Measurements from ENCODE around the gene CTNNA2. TPM values are rescaled to one million over a fixed set of nuclear protein-coding genes. Genes with fewer than 3 reads are reported as not detected.
A peak's percentile ranks its signal among the peaks of the same experiment; 100 is the strongest.

Gene CTNNA2
- total and polyA plus RNA-seq, 7 donors: 0.03 to 0.36 (median 0.17) TPM; not detected in 4

DNA sequence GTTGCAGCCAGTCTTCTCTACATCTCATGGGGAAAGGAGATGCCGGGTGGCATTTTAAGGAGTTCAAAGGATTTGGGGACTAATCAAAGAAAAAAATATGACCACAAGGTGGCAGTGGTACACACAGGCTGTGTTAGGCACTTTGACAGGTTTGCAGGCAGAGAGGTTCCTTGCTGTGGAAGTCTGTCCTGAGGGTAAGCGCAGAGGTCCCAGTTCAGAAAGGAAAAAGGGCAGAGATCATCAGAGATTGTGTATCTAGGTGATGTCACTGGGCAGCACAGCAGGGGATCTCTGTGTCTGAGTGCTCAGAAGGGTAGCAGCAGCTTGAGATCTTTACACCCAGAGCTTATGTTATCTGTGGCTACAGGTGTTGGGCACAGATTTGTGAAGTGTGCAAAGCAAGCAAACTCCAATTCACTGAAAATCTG, 560.3 kb downstream of the CTNNA2 start:
- Histone ChIP-seq H3K4me1 (no peaks in the 10 kb centered on the region), H3K36me3 (ENCODE audit: insufficient read depth in 1 of 2, low read depth in 1 of 2) (no peaks in the 10 kb centered on the region), H3K27ac (no peak overlapping the region), H3K27me3 (ENCODE audit: insufficient read depth in 3 of 3, low read length in 2 of 3) (no peaks in the 10 kb centered on the region), H3K9me3 (no peaks in the 10 kb centered on the region), H3K4me3 (no peak overlapping the region)
- WGBS, 3 donors: 0 to 12% (median 10%) methylated on average over 2 of the region's 2 CpGs
- TF ChIP-seq, protein P1, sequence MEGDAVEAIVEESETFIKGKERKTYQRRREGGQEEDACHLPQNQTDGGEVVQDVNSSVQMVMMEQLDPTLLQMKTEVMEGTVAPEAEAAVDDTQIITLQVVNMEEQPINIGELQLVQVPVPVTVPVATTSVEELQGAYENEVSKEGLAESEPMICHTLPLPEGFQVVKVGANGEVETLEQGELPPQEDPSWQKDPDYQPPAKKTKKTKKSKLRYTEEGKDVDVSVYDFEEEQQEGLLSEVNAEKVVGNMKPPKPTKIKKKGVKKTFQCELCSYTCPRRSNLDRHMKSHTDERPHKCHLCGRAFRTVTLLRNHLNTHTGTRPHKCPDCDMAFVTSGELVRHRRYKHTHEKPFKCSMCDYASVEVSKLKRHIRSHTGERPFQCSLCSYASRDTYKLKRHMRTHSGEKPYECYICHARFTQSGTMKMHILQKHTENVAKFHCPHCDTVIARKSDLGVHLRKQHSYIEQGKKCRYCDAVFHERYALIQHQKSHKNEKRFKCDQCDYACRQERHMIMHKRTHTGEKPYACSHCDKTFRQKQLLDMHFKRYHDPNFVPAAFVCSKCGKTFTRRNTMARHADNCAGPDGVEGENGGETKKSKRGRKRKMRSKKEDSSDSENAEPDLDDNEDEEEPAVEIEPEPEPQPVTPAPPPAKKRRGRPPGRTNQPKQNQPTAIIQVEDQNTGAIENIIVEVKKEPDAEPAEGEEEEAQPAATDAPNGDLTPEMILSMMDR (IDR thresholded peaks at IDR 0.05): peak; percentile 55
- intact Hi-C loops (cut with DNase I): loop anchor here (5.0 kb wide), 2 partner anchors 424 to 429 kb away; no protein-coding TSS in a partner anchor
- ATAC-seq: peak in 1 of 4 donors; percentile 54
- DNase-seq: no peak

DNA sequence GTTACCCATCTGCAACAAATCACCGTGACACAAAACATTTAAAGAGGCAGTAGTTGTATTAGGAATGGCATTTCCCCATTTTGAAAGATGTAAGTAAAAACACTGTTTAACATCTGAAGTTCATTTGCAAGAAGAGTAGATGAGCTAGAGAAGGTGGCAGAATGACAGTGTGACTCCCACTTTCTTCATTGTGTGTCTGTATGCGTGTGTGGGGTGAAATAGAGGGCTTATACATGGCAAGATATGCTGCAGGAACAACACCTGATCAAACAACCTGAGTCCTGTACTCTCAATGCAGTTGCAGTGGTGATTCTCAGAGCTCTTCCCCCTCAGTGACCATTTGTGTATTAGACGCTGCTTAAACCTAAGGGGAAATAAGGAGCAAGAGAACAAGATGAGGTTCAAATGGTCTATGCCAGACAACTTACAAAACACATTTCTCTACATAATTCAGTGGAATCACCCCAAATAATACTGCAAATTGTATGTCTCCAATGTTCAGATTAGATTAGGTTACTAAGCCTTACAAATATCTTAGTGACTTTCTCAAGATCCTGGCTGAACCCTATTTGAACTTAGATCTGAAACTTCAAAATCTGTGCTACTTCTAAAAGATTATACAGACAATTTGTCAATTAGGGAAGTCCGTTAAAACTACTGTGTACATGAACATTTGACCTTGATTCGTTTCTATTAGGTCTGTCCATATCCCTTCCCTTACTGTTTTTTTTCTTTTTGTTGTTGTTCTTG, 561.6 kb downstream of the CTNNA2 start:
- no peak for DNase-seq
- TF ChIP-seq, protein P1 (IDR thresholded peaks at IDR 0.05): no peak
- no peaks in the 10 kb centered on the region for H3K9me3 ChIP-seq
- H3K27ac ChIP-seq: no peak overlapping the region
- no peaks in the 10 kb centered on the region for H3K36me3 ChIP-seq (ENCODE audit: insufficient read depth in 1 of 2, low read depth in 1 of 2)
- 60 to 68% (median 66%) methylated on average over 5 of the region's 5 CpGs for WGBS, 3 donors
- H3K4me3 ChIP-seq: no peak overlapping the region
- no peak for ATAC-seq
- intact Hi-C loops (cut with DNase I): loop anchor here (5.0 kb wide), 2 partner anchors 423 to 428 kb away; no protein-coding TSS in a partner anchor
- peaks cover 0 to 2% (median 0%) of the 10 kb centered on the region in 3 donors for H3K27me3 ChIP-seq (ENCODE audit: insufficient read depth in 3 of 3, low read length in 2 of 3)
- H3K4me1 ChIP-seq: no peaks in the 10 kb centered on the region

DNA sequence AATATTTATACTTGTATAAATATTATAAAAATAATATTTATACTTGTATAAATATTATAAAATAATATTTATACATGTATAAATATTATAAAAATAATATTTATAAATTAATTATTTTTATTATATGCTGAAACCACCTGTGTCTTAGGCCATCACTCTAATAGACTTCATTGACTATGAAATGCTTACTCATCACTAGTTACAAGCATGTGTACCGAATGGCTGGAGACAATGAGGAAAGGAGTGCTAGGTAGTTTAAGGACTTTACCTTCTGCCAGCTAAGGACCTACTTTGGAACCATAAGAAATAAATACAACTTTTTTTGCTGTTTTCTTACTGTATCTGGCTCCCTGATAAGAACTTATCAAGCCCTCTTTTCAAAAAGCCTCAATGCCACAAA, 562.9 kb downstream of the CTNNA2 start:
- TF ChIP-seq, protein P1 (IDR thresholded peaks at IDR 0.05): no peak
- no peak for DNase-seq
- intact Hi-C loops (cut with DNase I): no loop called here
- no peaks in the 10 kb centered on the region for H3K9me3 ChIP-seq
- no peaks in the 10 kb centered on the region for H3K36me3 ChIP-seq (ENCODE audit: insufficient read depth in 1 of 2, low read depth in 1 of 2)
- H3K27ac ChIP-seq: no peak overlapping the region
- H3K4me1 ChIP-seq: no peaks in the 10 kb centered on the region
- no peak overlapping the region for H3K4me3 ChIP-seq
- 83 to 86% (median 85%) methylated on average over 1 of the region's 1 CpG for WGBS, 3 donors
- peaks cover 0 to 2% (median 0%) of the 10 kb centered on the region in 3 donors for H3K27me3 ChIP-seq (ENCODE audit: insufficient read depth in 3 of 3, low read length in 2 of 3)
- ATAC-seq: no peak

DNA sequence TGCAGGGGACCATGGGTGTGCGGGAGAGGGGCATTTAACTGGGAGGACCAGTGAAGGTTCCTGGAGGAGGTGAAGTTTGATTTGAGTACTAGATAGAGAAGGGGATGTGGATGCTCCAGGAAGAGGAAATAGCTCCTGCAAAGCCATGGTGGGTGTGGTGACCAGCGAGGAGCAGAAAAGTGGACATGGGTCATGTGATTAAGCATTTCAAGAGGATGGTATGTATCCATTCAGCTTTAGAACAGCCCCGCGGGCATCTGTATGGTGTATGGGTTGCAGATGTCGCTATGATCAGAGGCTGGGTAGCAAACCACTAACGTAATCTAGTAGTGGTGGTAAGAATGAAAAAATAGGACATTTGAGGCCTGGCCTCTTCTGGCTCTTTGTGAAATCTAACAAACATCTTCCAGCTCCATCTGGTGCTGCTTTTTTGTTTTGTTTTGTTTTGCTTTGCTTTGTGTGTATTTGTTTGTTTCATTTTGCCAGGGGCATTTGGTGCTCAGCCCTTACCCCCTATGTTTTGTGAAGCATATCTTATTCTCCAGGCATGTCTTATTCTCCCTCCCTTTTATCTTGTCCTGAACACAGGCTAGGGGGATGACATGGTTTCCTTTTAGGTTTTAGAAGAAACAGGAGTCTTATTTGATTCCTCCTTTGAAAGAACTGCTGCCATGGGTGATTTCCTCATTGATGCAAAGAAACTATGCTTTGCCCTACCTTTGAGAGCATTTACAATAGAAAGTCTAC, 565.6 kb downstream of the CTNNA2 start:
- 89 to 91% (median 90%) methylated on average over 6 of the region's 6 CpGs for WGBS, 3 donors
- TF ChIP-seq, protein P1 (IDR thresholded peaks at IDR 0.05): no peak
- Histone ChIP-seq H3K27ac (no peak overlapping the region), H3K4me3 (no peak overlapping the region), H3K27me3 (ENCODE audit: insufficient read depth in 3 of 3, low read length in 2 of 3) (peaks cover 0 to 2% (median 0%) of the 10 kb centered on the region in 3 donors), H3K9me3 (no peaks in the 10 kb centered on the region), H3K36me3 (ENCODE audit: insufficient read depth in 1 of 2, low read depth in 1 of 2) (no peaks in the 10 kb centered on the region), H3K4me1 (no peaks in the 10 kb centered on the region)
- intact Hi-C loops (cut with DNase I): no loop called here
- ATAC-seq: no peak
- no peak for DNase-seq
